Type B pancreatic cell (in vitro differentiated cells): ENCODE results near the gene C1orf141. TPM values are rescaled to one million over a fixed set of nuclear protein-coding genes. Genes with fewer than 3 reads are reported as not detected.

Source experiments
- DNase-seq: peaks from one replicate; pipeline ENCODE4 v3.0.0; 2021; ENCODE audit warnings: mixed read lengths; ENCODE audit not compliant: unreplicated experiment; ENCODE audit errors: extremely low spot score
- H3K27ac Mint-ChIP-seq: 2 replicates; pipeline ENCODE4 v1.8.0; 2021; ENCODE audit warnings: mild to moderate bottlenecking, mixed read lengths
- H3K27me3 Mint-ChIP-seq: 2 replicates; pipeline ENCODE4 v1.8.0; 2021; ENCODE audit warnings: mixed read lengths
- H3K36me3 Mint-ChIP-seq: 2 replicates; pipeline ENCODE4 v1.8.0; 2021; ENCODE audit warnings: mixed read lengths
- H3K4me1 Mint-ChIP-seq: one replicate; pipeline ENCODE4 v1.8.0; 2021; ENCODE audit warnings: mixed read lengths; ENCODE audit not compliant: unreplicated experiment
- H3K4me3 Mint-ChIP-seq: 2 replicates; pipeline ENCODE4 v1.8.0; 2021; ENCODE audit warnings: mild to moderate bottlenecking, mixed read lengths
- H3K9me3 Mint-ChIP-seq: 2 replicates; pipeline ENCODE4 v1.8.0; 2021; ENCODE audit warnings: mixed read lengths
- CTCF ChIP-seq: fragments of 200-600 bp; sonication (generic); conservative IDR thresholded peaks from 2 replicates; pipeline ENCODE4 v1.5.0; 2021; ENCODE audit warnings: antibody characterized with exemption, mild to moderate bottlenecking
- total RNA-seq: library from RNA; stranded (reverse); gene quantifications from 2 replicates; pipeline ENCODE4 v1.2.1, GENCODE V29; 2021; ENCODE audit warnings: low replicate concordance

Gene C1orf141
- total RNA-seq, 1 donor from 2014 or later, result not detected

GRCh38 chr1:67135354-67135753 is 584 bp upstream of the C1orf141 start:
- H3K36me3 Mint-ChIP-seq, result no peaks in the 10 kb centered on the region
- peaks cover 10% of the 10 kb centered on the region for H3K4me1 Mint-ChIP-seq
- no peak overlapping the region for H3K4me3 Mint-ChIP-seq
- H3K27me3 Mint-ChIP-seq, result no peaks in the 10 kb centered on the region
- H3K27ac Mint-ChIP-seq, result no peak overlapping the region
- no peak for TF ChIP-seq CTCF
- H3K9me3 Mint-ChIP-seq, result no peaks in the 10 kb centered on the region
- DNase-seq, result no peak

GRCh38 chr1:67133177-67133576 is 1.6 kb downstream of the C1orf141 start:
- no peak for DNase-seq
- no peaks in the 10 kb centered on the region for H3K27me3 Mint-ChIP-seq

GRCh38 chr1:67130673-67131072 is 4.1 kb downstream of the C1orf141 start:
- no peaks in the 10 kb centered on the region for H3K27me3 Mint-ChIP-seq
- no peaks in the 10 kb centered on the region for H3K36me3 Mint-ChIP-seq
- no peak overlapping the region for H3K27ac Mint-ChIP-seq
- DNase-seq, result no peak
- no peaks in the 10 kb centered on the region for H3K9me3 Mint-ChIP-seq
- peaks cover 10% of the 10 kb centered on the region for H3K4me1 Mint-ChIP-seq
- TF ChIP-seq CTCF, result no peak
- H3K4me3 Mint-ChIP-seq, result no peak overlapping the region

More at GRCh38 chr1:67133177-67133576, 1.6 kb downstream of the C1orf141 start:
- Mint-ChIP-seq H3K36me3 (no peaks in the 10 kb centered on the region), H3K4me1 (peaks cover 10% of the 10 kb centered on the region), H3K27ac (no peak overlapping the region), H3K4me3 (no peak overlapping the region), H3K9me3 (no peaks in the 10 kb centered on the region)
- no peak for TF ChIP-seq CTCF

- TF ChIP-seq CTCF, result no peak
- no peak for DNase-seq
- Mint-ChIP-seq H3K27ac (no peak overlapping the region), H3K27me3 (no peaks in the 10 kb centered on the region), H3K36me3 (no peaks in the 10 kb centered on the region), H3K4me1 (no peaks in the 10 kb centered on the region), H3K4me3 (no peak overlapping the region), H3K9me3 (no peaks in the 10 kb centered on the region)
These were observed 7.8 kb downstream of the C1orf141 start for GRCh38 chr1:67126974-67127373.

- TF ChIP-seq CTCF, result no peak
- no peaks in the 10 kb centered on the region for H3K36me3 Mint-ChIP-seq
- peaks cover 4% of the 10 kb centered on the region for H3K9me3 Mint-ChIP-seq
- no peak overlapping the region for H3K27ac Mint-ChIP-seq
- H3K4me1 Mint-ChIP-seq, result no peaks in the 10 kb centered on the region
- DNase-seq, result no peak
- no peaks in the 10 kb centered on the region for H3K27me3 Mint-ChIP-seq
- no peak overlapping the region for H3K4me3 Mint-ChIP-seq
These were observed 8.5 kb downstream of the C1orf141 start for GRCh38 chr1:67126111-67126746.
